RWPE2 (cell line): Measurements from ENCODE around the gene STING1.

Experiments used
- ATAC-seq: fragments of 200-7000 bp; cut with Tn5 transposase; 3 replicates; pipeline ENCODE4 v1.9.1; 2021; ENCODE audit warnings: low read depth
- DNase-seq: peaks from one replicate; pipeline ENCODE4 v3.0.0-alpha.2; 2020; ENCODE audit warnings: low spot score
- H3K27ac ChIP-seq: fragments of 450-650 bp; 2 replicates; pipeline ENCODE4 v1.5.1; 2017; ENCODE audit warnings: mild to moderate bottlenecking; ENCODE audit not compliant: poor library complexity, severe bottlenecking
- H3K27me3 ChIP-seq: fragments of 250-450 bp; sonication (Bioruptor Pico); 2 replicates; pipeline ENCODE4 v1.5.1; 2021; ENCODE audit warnings: mild to moderate bottlenecking, moderate library complexity; ENCODE audit not compliant: insufficient read depth, poor library complexity, severe bottlenecking
- H3K36me3 ChIP-seq: fragments of 250-450 bp; sonication (Bioruptor Pico); 2 replicates; pipeline ENCODE4 v1.5.1; 2020; ENCODE audit warnings: low read depth, mild to moderate bottlenecking, moderate library complexity
- H3K4me1 ChIP-seq: fragments of 250-450 bp; sonication (Bioruptor Pico); 2 replicates; pipeline ENCODE4 v1.5.1; 2021; ENCODE audit warnings: mild to moderate bottlenecking, moderate library complexity; ENCODE audit not compliant: insufficient read depth, poor library complexity, severe bottlenecking
- H3K4me3 ChIP-seq: fragments of 250-450 bp; sonication (Bioruptor Pico); 2 replicates; pipeline ENCODE4 v1.5.1; 2021; ENCODE audit warnings: mild to moderate bottlenecking, moderate library complexity; ENCODE audit not compliant: severe bottlenecking
- H3K9me3 ChIP-seq: fragments of 250-450 bp; sonication (Bioruptor Pico); 2 replicates; pipeline ENCODE4 v1.5.1; 2021; ENCODE audit warnings: mild to moderate bottlenecking, moderate library complexity; ENCODE audit not compliant: severe bottlenecking
- CTCF ChIP-seq: fragments of 450-650 bp; IDR thresholded peaks from one replicate; pipeline ENCODE4 v1.5.1; 2017; ENCODE audit warnings: mild to moderate bottlenecking, moderate library complexity; ENCODE audit not compliant: poor library complexity, severe bottlenecking

The STING1 gene

GRCh38 chr5:139461698-139462097 is 20.9 kb downstream of the STING1 start:
- Histone ChIP-seq H3K27me3 (no peaks in the 10 kb centered on the region), H3K36me3 (no peaks in the 10 kb centered on the region), H3K4me3 (no peak overlapping the region), H3K9me3 (no peaks in the 10 kb centered on the region), H3K4me1 (peaks cover 3% of the 10 kb centered on the region), H3K27ac (no peak overlapping the region)
- DNase-seq: no peak
- peak; percentile 44; the same call in 2 of the 3 replicates for ATAC-seq
- no peak for TF ChIP-seq CTCF

- ATAC-seq (no peak), DNase-seq (no peak)
- Histone ChIP-seq H3K27ac (no peak overlapping the region), H3K4me1 (peaks cover 3% of the 10 kb centered on the region), H3K4me3 (no peak overlapping the region), H3K27me3 (no peaks in the 10 kb centered on the region), H3K36me3 (no peaks in the 10 kb centered on the region), H3K9me3 (no peaks in the 10 kb centered on the region)
- TF ChIP-seq CTCF: no peak
These were observed 21.4 kb downstream of the STING1 start for GRCh38 chr5:139461176-139461575.

GRCh38 chr5:139460455-139460854 is 22.1 kb downstream of the STING1 start:
- Histone ChIP-seq H3K9me3 (no peaks in the 10 kb centered on the region), H3K27me3 (no peaks in the 10 kb centered on the region), H3K4me3 (no peak overlapping the region), H3K27ac (no peak overlapping the region), H3K36me3 (no peaks in the 10 kb centered on the region), H3K4me1 (peaks cover 3% of the 10 kb centered on the region)
- ATAC-seq (no peak), DNase-seq (no peak)
- TF ChIP-seq CTCF: no peak

GRCh38 chr5:139459451-139459934 is 23.1 kb downstream of the STING1 start:
- peaks cover 3% of the 10 kb centered on the region for H3K4me1 ChIP-seq
- ATAC-seq: no peak
- H3K4me3 ChIP-seq: no peak overlapping the region
- H3K27ac ChIP-seq: no peak overlapping the region
- DNase-seq: no peak
- H3K36me3 ChIP-seq: no peaks in the 10 kb centered on the region
- no peaks in the 10 kb centered on the region for H3K9me3 ChIP-seq
- no peaks in the 10 kb centered on the region for H3K27me3 ChIP-seq
- no peak for TF ChIP-seq CTCF

- Histone ChIP-seq H3K4me3 (no peak overlapping the region), H3K9me3 (no peaks in the 10 kb centered on the region), H3K36me3 (no peaks in the 10 kb centered on the region), H3K27ac (no peak overlapping the region), H3K4me1 (peaks cover 3% of the 10 kb centered on the region), H3K27me3 (no peaks in the 10 kb centered on the region)
- TF ChIP-seq CTCF: no peak
- DNase-seq (no peak), ATAC-seq (peak; percentile 72)
These were observed 23.8 kb downstream of the STING1 start for GRCh38 chr5:139458580-139459407.
